H54 (cell line): Measurements from ENCODE around the gene ZNF521.

Experiments
- DNase-seq: peaks from one replicate; pipeline ENCODE4 v3.0.0; 2011; ENCODE audit warnings: low spot score, mixed read lengths; ENCODE audit not compliant: insufficient read length
- FAIRE-seq: peaks from 3 replicates; lab custom pipeline; 2011; peaks lifted over from hg19 to GRCh38; lab: Jason Lieb, UNC
- POLR2A ChIP-seq: IDR thresholded peaks from 2 replicates; pipeline ENCODE4 v1.6.1; 2011; ENCODE audit warnings: low read depth, mild to moderate bottlenecking, low read length

Gene ZNF521

GRCh38 chr18:25153426-25153825 is 198.5 kb downstream of the ZNF521 start:
- DNase-seq (no peak), FAIRE-seq (no peak)
- TF ChIP-seq POLR2A: no peak

GRCh38 chr18:25147877-25148488 is 204.0 kb downstream of the ZNF521 start:
- FAIRE-seq (no peak), DNase-seq (no peak)
- TF ChIP-seq POLR2A: no peak

- FAIRE-seq (no peak), DNase-seq (no peak)
- TF ChIP-seq POLR2A: no peak
Measured at GRCh38 chr18:25146512-25146910, 205.5 kb downstream of the ZNF521 start.

GRCh38 chr18:25145731-25146511 is 206.0 kb downstream of the ZNF521 start:
- TF ChIP-seq POLR2A: no peak
- FAIRE-seq (no peak), DNase-seq (no peak)

- FAIRE-seq: no peak
- no peak for DNase-seq
- TF ChIP-seq POLR2A: no peak
Measured at GRCh38 chr18:25144820-25145219, 207.1 kb downstream of the ZNF521 start.

GRCh38 chr18:25141886-25142285 is 210.1 kb downstream of the ZNF521 start:
- DNase-seq (no peak), FAIRE-seq (no peak)
- TF ChIP-seq POLR2A: no peak

GRCh38 chr18:25141399-25141798 is 210.6 kb downstream of the ZNF521 start:
- no peak for TF ChIP-seq POLR2A
- FAIRE-seq (no peak), DNase-seq (no peak)

- no peak for DNase-seq
- TF ChIP-seq POLR2A: no peak
- FAIRE-seq: no peak
Measured at GRCh38 chr18:25140962-25141308, 211.0 kb downstream of the ZNF521 start.

GRCh38 chr18:25140124-25140961 is 211.6 kb downstream of the ZNF521 start:
- no peak for TF ChIP-seq POLR2A
- FAIRE-seq (no peak), DNase-seq (no peak)

- FAIRE-seq (no peak), DNase-seq (no peak)
- no peak for TF ChIP-seq POLR2A
Measured at GRCh38 chr18:25137197-25137472, 214.8 kb downstream of the ZNF521 start.

- no peak for TF ChIP-seq POLR2A
- DNase-seq: no peak
- FAIRE-seq: no peak
Measured at GRCh38 chr18:25136416-25137196, 215.4 kb downstream of the ZNF521 start.

GRCh38 chr18:25134861-25135260 is 217.1 kb downstream of the ZNF521 start:
- DNase-seq (no peak), FAIRE-seq (no peak)

GRCh38 chr18:25133879-25134278 is 218.1 kb downstream of the ZNF521 start:
- no peak for TF ChIP-seq POLR2A
- DNase-seq (no peak), FAIRE-seq (no peak)

More at GRCh38 chr18:25134861-25135260, 217.1 kb downstream of the ZNF521 start:
- no peak for TF ChIP-seq POLR2A
